GM06990 (cell line): Measurements from ENCODE around the gene GIT1.

Experiments used
- DNase-seq: peaks from one replicate; pipeline ENCODE4 v3.0.0-alpha.2; 2011; ENCODE audit not compliant: insufficient read length; ENCODE audit errors: extremely low read depth
- H3K27me3 ChIP-seq: replicated peaks from 2 replicates; pipeline ENCODE4 v1.6.0; 2011; ENCODE audit warnings: low read length; ENCODE audit not compliant: control insufficient read depth, insufficient read depth
- H3K36me3 ChIP-seq: 2 replicates; pipeline ENCODE4 v1.5.1; 2011; ENCODE audit warnings: low read length; ENCODE audit not compliant: control insufficient read depth, insufficient read depth
- H3K4me3 ChIP-seq: replicated peaks from 2 replicates; pipeline ENCODE4 v1.5.1; 2011; ENCODE audit warnings: low read depth, mild to moderate bottlenecking, control low read depth, low read length
- TF ChIP-seq, protein P1 (sequence below): IDR thresholded peaks from 2 replicates; pipeline ENCODE4 v1.5.1; 2011; ENCODE audit warnings: low read length, control low read depth, mild to moderate bottlenecking, inconsistent platforms; ENCODE audit not compliant: insufficient read depth, poor library complexity, severe bottlenecking

GIT1 gene

DNA sequence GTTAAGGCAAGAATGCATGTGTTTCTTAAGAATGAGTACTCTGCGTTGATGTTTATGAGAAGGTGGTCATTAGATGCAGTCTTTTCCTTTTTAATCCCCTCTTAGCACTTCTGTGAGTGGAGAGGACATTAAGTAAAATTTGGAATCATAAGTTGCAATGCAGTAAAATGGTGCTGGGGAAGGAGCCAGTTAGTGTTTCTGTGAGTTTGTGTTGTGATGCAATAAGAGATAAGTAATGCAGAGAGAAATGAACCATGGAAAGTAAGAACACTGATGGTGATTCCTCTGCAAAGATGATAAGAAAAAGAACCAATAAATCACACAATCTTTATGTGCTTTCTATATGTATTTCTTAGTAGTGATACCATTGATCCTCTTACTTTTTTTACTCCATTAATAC is 42.6 kb downstream of the GIT1 start:
- Histone ChIP-seq H3K36me3 (peaks cover 6% of the 10 kb centered on the region), H3K27me3 (no peaks in the 10 kb centered on the region)
- TF ChIP-seq, protein P1, sequence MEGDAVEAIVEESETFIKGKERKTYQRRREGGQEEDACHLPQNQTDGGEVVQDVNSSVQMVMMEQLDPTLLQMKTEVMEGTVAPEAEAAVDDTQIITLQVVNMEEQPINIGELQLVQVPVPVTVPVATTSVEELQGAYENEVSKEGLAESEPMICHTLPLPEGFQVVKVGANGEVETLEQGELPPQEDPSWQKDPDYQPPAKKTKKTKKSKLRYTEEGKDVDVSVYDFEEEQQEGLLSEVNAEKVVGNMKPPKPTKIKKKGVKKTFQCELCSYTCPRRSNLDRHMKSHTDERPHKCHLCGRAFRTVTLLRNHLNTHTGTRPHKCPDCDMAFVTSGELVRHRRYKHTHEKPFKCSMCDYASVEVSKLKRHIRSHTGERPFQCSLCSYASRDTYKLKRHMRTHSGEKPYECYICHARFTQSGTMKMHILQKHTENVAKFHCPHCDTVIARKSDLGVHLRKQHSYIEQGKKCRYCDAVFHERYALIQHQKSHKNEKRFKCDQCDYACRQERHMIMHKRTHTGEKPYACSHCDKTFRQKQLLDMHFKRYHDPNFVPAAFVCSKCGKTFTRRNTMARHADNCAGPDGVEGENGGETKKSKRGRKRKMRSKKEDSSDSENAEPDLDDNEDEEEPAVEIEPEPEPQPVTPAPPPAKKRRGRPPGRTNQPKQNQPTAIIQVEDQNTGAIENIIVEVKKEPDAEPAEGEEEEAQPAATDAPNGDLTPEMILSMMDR, result no peak

DNA sequence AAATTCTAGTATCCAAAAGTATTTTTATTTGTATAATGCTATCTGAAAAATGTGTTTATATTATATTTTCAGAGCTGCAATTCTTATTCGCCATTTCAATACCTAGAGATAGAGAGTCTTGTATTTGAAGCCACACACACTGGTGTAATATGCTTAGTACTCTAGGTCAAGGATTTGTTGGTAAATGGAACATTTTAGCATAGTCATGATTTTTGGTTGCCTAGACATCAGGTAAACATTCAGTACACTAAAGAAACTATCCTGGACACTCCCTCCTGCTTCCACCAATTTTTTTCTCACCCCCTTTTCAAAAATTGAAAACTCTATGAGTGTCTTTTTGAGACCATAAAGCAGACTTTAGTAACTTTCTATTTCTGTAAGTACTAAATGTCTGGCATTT is 43.4 kb downstream of the GIT1 start:
- H3K27me3 ChIP-seq, result no peaks in the 10 kb centered on the region
- no peak for DNase-seq
- H3K4me3 ChIP-seq, result no peak overlapping the region
- TF ChIP-seq, protein P1, result no peak
- H3K36me3 ChIP-seq, result peaks cover 6% of the 10 kb centered on the region

More for the DNA sequence above, 42.6 kb downstream of the GIT1 start:
- no peak for DNase-seq
- H3K4me3 ChIP-seq, result no peak overlapping the region

- no peaks in the 10 kb centered on the region for H3K27me3 ChIP-seq
- TF ChIP-seq, protein P1, result no peak
- no peak overlapping the region for H3K4me3 ChIP-seq
- no peak for DNase-seq
- peaks cover 6% of the 10 kb centered on the region for H3K36me3 ChIP-seq
Measured at GRCh38 chr17:29544066-29544465, 45.4 kb downstream of the GIT1 start.

DNA sequence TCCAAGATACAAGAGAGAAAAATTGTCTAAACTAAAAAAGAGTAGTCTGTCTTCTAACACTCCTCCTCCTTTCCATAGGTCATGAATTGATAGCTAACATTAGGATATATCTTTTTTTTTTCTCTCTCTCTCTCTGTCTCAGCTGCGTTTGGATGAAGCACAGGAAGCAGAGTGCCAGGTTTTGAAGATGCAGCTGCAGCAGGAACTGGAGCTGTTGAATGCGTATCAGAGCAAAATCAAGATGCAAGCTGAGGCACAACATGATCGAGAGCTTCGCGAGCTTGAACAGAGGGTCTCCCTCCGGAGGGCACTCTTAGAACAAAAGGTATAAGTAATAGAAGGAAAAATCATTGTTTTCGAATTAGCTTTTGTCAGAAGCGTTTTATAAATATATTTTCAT is 55.5 kb downstream of the GIT1 start:
- Histone ChIP-seq H3K4me3 (no peak overlapping the region), H3K36me3 (peaks cover 6% of the 10 kb centered on the region), H3K27me3 (no peaks in the 10 kb centered on the region)
- DNase-seq, result no peak
- TF ChIP-seq, protein P1, result no peak

DNA sequence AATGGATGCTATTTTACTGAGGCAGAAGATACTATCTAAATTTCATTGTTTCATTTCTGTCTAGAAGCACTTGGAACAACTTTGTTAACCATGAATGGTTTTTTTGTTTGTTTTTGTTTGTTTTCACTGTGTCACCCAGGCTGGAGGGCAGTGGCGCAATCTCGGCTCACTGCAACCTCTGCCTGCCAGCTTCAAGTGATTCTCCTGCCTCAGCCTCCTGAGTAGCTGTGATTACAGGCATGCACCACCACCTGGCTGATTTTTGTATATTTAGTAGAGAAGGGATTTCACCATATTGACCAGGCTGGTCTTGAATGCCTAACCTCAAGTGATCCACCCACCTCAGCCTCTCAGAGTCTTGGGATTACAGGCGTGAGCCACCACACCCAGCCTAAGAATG is 63.1 kb downstream of the GIT1 start:
- Histone ChIP-seq H3K36me3 (peaks cover 5% of the 10 kb centered on the region), H3K27me3 (no peaks in the 10 kb centered on the region), H3K4me3 (no peak overlapping the region)
- DNase-seq, result no peak
- TF ChIP-seq, protein P1, result no peak

- no peaks in the 10 kb centered on the region for H3K27me3 ChIP-seq
- DNase-seq, result no peak
- TF ChIP-seq, protein P1, result no peak
- no peak overlapping the region for H3K4me3 ChIP-seq
- peaks cover 2% of the 10 kb centered on the region for H3K36me3 ChIP-seq
Measured at GRCh38 chr17:29524692-29525091, 64.8 kb downstream of the GIT1 start.
